GM18870 (cell line): ENCODE measurements around the gene TRDN.

Source experiments
- ATAC-seq: cut with Tn5 transposase; IDR thresholded peaks from one replicate; pipeline ENCODE4 v1.9.1; 2021; ENCODE audit warnings: moderate library complexity; ENCODE audit not compliant: unreplicated experiment

TRDN gene

GRCh38 chr6:123417535-123417934 is 219.2 kb downstream of the TRDN start:
- ATAC-seq: no peak

DNA sequence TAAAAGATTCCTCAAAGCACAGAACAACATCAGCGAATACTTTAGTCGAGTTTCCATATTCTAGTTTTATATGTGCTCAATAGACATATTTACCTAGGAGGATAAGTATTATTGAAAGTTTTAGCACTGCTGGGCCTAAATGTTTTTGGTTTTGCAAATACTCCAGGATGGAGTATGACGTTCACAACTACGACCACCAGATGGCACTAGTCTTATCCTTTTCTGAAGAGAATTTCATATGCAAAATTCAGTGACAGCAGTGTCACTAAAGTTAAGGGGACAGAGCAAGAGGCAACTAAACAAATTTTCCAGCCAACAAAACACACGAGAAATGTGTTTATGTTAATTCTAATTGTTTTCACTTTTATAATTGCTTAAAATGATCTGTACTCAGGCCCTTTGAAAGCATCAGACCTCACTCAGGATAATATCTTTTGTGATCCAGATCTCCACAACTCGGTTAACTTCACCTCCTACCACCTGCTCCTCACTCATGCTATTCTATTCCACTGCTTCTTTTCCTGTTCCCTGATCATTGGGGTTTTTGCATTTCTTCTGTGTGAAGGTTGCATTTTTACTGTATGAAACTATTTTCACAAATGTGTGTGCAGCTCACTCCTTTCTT is 220.8 kb downstream of the TRDN start:
- ATAC-seq: peak; percentile 92

DNA sequence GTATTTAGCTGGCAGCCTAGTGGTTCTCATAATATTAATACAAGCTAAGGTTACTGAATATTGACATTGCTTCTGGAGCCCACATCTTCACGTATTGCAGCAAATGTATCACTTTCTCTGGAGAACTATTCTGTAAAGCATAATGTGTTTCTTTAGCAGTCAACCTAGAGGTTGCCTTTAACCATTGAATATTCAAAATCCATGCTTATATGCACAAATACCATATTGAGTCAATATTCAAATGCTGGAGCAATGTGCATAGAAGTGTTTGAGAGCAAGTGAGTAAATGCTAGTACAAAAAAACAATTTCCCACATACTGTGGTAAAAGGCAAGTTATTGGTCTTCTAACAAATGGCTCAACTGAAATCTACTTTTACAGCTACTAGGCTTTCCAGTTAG is 231.8 kb downstream of the TRDN start:
- ATAC-seq: no peak

DNA sequence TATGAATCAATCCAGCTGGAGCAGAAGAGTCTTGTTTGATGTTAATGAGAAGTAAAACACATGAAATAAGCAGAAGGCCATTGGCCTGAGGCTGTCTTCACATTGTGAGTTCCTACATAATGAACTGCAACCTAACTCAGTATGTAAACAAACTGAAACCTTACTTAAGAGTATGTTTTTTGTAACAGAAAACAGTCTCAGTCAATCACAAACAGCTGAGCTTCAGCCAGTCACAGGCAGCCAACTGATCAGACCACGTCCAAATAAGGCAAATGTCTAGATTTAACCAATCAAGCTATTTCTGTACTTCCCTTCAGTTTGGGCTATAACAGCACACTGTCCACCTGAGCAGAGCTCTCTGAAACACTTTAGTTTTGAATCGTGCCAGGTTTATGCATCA is 234.7 kb downstream of the TRDN start:
- ATAC-seq: peak; percentile 97

DNA sequence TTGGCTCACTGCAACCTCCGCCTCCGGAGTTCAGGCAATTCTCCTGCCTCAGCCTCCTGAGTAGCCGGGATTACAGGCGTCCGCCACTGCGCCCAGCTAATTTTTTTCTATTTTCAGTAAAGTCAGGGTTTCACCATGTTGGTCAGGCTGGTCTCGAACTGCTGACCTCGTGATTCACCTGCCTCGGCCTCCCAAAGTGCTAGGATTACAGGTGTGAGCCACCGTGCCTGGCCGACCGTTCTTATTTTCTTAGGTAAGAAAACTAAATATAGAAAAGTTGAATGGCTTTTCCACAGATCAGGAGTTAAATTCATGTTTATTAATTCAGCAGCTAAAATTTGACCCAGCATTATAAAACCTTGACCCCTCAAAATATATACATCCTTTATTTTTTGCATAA is 238.7 kb downstream of the TRDN start:
- ATAC-seq: no peak

DNA sequence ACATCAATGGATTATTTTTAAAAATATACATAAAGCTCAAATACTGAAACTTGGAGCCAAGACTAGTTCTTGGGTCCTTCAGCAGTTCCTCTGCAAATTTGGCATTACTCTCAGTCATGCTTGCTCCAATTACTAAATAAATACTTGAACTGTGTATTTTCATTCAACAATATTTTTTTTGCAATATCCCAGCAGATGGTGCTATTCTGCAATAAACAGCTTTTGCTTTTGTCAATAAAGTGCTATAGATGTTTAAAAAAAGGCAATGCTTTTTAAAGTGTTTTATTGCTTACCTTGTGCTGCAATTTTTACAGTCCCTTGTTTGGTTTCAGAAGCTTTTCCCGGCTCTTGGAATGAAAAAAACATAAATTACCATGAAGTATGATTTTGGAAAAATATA is 243.4 kb downstream of the TRDN start:
- ATAC-seq: no peak

GRCh38 chr6:123383718-123384117 is 253.0 kb downstream of the TRDN start:
- ATAC-seq: no peak

DNA sequence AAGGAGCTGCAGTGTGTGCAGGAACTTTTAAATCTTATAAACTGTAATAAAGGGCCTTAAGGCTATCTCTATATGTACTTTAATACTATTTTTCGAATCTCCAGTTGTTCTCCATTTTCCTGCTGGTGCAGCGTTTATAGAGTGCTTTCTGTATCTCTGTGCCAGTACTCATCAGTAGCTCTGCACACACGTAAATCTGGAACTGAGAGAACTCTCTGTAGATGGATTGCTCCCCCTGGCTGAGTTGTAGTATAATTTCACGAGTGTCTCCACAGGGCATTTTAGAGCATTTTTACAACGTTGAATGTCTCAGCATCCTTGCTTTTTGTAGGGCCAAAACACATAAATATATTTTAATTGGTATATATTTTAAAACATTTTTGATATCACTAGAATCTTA is 256.5 kb downstream of the TRDN start:
- ATAC-seq: peak; percentile 65

- no peak for ATAC-seq
Observed at GRCh38 chr6:123372737-123373136, 264.0 kb downstream of the TRDN start.

GRCh38 chr6:123363912-123364311 is 272.8 kb downstream of the TRDN start:
- no peak for ATAC-seq

DNA sequence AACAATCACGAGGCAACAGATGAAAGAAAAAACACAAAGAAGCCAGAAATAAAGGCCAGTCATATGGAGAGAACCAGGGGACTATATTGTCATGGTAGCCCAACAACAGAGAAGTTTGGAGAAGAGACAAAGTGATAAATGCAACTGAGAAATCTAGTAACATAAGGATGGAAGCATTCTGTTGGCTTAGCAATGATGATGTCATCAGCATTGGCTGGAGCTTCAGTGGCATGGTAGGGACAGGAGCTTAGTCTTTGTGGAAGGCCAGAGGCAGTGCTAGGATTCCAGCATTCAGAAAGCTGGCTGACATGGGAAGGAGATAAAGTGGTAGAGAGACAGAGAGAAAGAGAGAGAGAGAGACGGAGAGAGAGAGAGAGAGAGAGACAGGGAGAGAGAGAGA is 276.4 kb downstream of the TRDN start:
- no peak for ATAC-seq

- no peak for ATAC-seq
Observed at GRCh38 chr6:123352705-123353104, 284.0 kb downstream of the TRDN start.

GRCh38 chr6:123352279-123352678 is 284.5 kb downstream of the TRDN start:
- no peak for ATAC-seq

GRCh38 chr6:123343836-123344235 is 292.9 kb downstream of the TRDN start:
- ATAC-seq: no peak

- no peak for ATAC-seq
Observed at GRCh38 chr6:123338394-123338793, 298.4 kb downstream of the TRDN start.

DNA sequence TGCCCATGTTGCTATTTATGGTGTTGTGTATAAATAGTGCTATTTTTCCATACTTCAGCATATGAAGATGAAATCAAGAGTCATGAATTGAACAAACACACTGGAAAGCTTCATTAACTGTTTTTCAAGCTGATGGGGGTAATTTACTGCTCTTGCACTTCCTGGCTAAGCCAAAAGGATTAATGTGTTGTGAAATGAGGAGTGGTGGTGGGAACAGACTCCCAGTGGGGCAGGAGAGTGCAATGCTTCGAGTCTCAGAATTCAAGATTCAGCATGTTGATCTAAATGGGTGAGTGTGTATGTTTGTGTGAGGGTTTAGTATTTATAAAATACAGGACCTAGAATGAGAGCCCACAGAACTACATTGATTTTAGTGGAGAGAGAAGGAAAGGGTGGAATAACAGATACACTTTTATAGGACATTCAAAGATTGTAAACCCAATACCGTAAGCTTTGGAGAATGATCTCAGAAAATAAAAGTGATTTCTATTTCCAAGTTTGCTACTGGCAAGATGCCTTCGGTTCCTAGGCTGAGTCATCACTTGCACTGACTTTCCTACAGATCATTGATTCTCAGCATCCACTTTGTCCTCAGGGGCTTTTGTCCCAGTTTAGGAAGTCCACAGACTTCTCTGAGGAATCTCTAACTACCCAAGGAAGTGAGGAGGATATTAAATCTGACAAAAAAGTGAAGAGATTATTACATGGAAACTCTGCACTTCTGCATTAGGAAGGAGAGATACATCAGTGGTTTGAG is 303.6 kb downstream of the TRDN start:
- no peak for ATAC-seq

- no peak for ATAC-seq
Observed at GRCh38 chr6:123332070-123332469, 304.7 kb downstream of the TRDN start.

DNA sequence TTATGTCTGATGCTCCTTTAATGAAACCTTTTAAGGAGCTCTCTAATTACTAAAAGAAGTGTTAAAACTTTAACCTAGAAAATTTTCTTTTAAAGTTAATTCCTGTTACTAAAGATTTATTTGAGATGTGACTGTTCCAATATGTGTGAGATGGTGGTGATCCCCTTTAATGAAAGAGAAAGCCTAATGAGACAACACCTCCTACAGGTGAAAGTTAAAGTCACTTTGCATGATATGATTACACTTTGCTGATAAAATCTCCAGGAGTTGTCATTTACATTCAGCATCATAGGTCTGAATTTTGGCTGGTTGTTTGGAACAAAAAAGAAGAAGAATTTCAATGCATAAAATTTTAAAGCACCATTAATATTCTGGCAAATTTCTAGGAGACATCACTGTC is 307.4 kb downstream of the TRDN start:
- ATAC-seq: no peak

DNA sequence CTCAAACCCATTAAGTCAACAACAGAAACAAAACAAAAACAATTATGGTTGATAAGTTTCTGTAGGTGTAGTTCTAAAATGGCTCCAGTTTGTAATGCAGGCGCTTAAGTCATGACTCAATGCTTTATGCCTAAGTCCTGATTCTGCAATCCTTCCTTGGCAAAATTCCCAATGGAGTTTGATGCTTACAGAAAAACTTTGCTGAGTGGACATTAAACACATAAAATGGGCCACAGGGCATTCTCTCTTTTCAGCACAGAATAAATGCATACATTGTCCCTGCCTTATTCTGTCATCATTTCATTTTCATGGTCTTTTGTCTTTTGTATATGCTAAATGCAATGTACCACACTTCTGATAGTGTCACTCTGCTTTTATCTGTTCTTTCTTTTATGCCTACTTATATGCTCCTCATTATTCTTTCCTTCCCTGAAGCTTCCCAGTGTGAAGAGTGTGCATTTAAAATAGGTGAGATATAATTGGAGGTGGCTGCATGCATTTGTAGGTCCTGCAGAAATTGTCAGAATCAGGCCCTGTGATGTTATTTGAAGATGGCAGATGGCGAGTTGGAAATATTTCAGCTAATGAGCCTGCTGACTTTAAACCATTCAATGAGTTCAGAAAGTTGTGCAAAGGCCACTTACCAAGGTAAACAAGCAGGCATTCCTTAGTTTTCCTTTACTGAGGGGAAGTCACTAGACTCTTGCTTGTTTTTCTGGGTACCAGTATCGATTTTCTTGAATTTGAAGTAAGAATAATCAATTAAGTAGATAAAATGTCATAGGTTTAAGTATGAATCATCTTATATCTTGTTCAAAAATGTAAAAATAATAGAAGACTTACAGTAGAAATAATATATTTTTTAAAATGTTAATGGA is 313.1 kb downstream of the TRDN start:
- no peak for ATAC-seq

- no peak for ATAC-seq
Observed at GRCh38 chr6:123321020-123321419, 315.7 kb downstream of the TRDN start.

DNA sequence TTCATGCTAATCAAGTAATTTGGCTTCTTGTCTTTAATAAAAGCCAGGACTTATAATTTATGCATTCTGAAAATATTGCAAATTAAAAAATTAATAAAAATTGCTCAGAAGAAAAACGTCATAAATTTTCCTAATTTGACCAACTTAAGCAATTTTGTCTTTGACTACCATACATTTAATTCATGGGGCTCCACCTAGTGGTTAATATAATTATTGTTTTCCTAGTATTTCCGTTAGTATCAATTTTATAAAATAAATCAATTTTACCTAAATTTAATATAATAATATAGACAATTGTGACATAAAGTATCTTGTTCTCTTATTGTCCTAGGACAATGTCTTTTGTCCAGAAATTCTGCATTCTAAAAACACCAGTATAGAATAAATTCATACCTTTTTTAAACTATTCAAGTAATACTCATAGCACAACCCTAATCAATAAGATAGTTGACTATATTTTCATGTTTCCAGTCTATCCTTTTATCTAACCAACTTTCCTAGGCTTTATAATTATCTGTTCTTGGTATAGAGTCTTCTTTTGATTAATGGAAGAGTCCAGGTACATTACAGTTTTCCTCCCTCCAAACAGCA is 319.9 kb downstream of the TRDN start:
- no peak for ATAC-seq
